K562 (cell line): ENCODE results near the gene ITGAD. TPM values are rescaled to one million over a fixed set of nuclear protein-coding genes. Genes with fewer than 3 reads are reported as not detected.

Experiments used
- CBX8 ChIP-seq: fragments of 200-600 bp; sonication (generic); IDR thresholded peaks from 2 replicates; pipeline ENCODE4 v1.6.1; 2012; ENCODE audit warnings: borderline replicate concordance, mixed run types, low read depth, mild to moderate bottlenecking, moderate library complexity, mixed read lengths, low read length, control low read depth, inconsistent platforms; ENCODE audit not compliant: poor library complexity, severe bottlenecking; ENCODE audit errors: extremely low read depth
- CGGBP1 ChIP-seq: fragments of 250-450 bp; sonication (Bioruptor Pico); IDR thresholded peaks from 2 replicates; pipeline ENCODE4 v1.9.0; 2021; ENCODE audit warnings: mild to moderate bottlenecking
- DPF2 ChIP-seq: fragments of 450-650 bp; IDR thresholded peaks from 2 replicates; pipeline ENCODE4 v1.6.1; 2016
- E2F3 ChIP-seq: fragments of 250-450 bp; sonication (Bioruptor Pico); IDR thresholded peaks from 2 replicates; pipeline ENCODE4 v1.4.0; 2020; ENCODE audit warnings: mild to moderate bottlenecking
- FOXO4 ChIP-seq: fragments of 450-650 bp; formaldehyde crosslinking; IDR thresholded peaks from 2 replicates; pipeline ENCODE4 v1.4.0; 2020; ENCODE audit warnings: mild to moderate bottlenecking, moderate library complexity
- HDAC2 ChIP-seq: fragments of 450-650 bp; IDR thresholded peaks from 2 replicates; pipeline ENCODE4 v1.6.1; 2016; ENCODE audit warnings: mild to moderate bottlenecking
- ILK ChIP-seq: fragments of 450-650 bp; IDR thresholded peaks from 2 replicates; pipeline ENCODE4 v1.6.1; 2016; ENCODE audit warnings: missing genetic modification characterization, low read depth, mild to moderate bottlenecking, missing compliant biosample characterization, moderate library complexity, borderline replicate concordance
- MAFK ChIP-seq: IDR thresholded peaks from 2 replicates; pipeline ENCODE4 v1.6.1; 2011; ENCODE audit warnings: low read length, improper control_type of control experiment
- NRF1 ChIP-seq, 2 experiments: fragments of 450-650 bp; IDR thresholded peaks in 1 of 2; conservative IDR thresholded peaks in 1 of 2; 2 replicates each; pipeline ENCODE4 v1.6.1; 2014; ENCODE audit warnings: mild to moderate bottlenecking in 2 of 2
- SMARCB1 ChIP-seq: IDR thresholded peaks from 2 replicates; pipeline ENCODE4 v1.6.1; 2011; ENCODE audit warnings: improper control_type of control experiment, low read depth; ENCODE audit not compliant: insufficient read length
- SRSF3 ChIP-seq: fragments of 200-400 bp; formaldehyde crosslinking; IDR thresholded peaks from 2 replicates; pipeline ENCODE4 v1.6.1; 2016; ENCODE audit warnings: mild to moderate bottlenecking, low read length, moderate library complexity; ENCODE audit not compliant: insufficient read depth
- ZNF75A ChIP-seq: fragments of 450-650 bp; formaldehyde crosslinking; IDR thresholded peaks from 2 replicates; pipeline ENCODE4 v1.4.0; 2020; ENCODE audit warnings: mild to moderate bottlenecking
- polyA plus RNA-seq, 8 experiments: library from polyadenylated mRNA; depleted of rRNA in 4 of 8; stranded (reverse) in 5 of 8; unstranded in 3 of 8; fragments of >200 nt; fragmentation: Nextera tagmentation in 2 of 8; fragmentation: Illumina TruSeq in 1 of 8; extraction: Ambion mirVana in 2 of 8; extraction: Trizol in 1 of 8; gene quantifications; 2 replicates each; pipeline versions ENCODE4 v1.2.1 to v1.2.3, GENCODE V29; 2011 to 2014; ENCODE audit warnings: inconsistent platforms in 1 of 8, missing spikeins in 1 of 8
- total RNA-seq, 7 experiments: library from RNA; depleted of rRNA in 6 of 7; stranded (reverse); fragments of >200 nt in 6 of 7; fragmentation: Illumina TruSeq in 2 of 7; extraction: Trizol in 2 of 7; gene quantifications; 2 replicates each; pipeline versions ENCODE4 v1.2.1 to v1.2.3, GENCODE V29; 2011 to 2021; ENCODE audit warnings: low replicate concordance in 1 of 7
- TF ChIP-seq, protein P1 (sequence below): fragments of 450-650 bp; IDR thresholded peaks from 2 replicates; pipeline ENCODE4 v1.6.1; 2016; ENCODE audit warnings: mild to moderate bottlenecking, moderate library complexity

ITGAD gene
- total and polyA plus RNA-seq, 9 of the 15 experiments (the other 6 are each of a cell fraction or from before 2014, with no cell fraction given) = not detected

GRCh38 chr16:31458073-31458843 is 65.1 kb downstream of the ITGAD start (continued):
- TF ChIP-seq CBX8 = no peak
- no peak for TF ChIP-seq SMARCB1
- TF ChIP-seq E2F3 = 0 out of 2 replicates have a peak, but pooled peaks have one; percentile 47
- peak; percentile 22; the same call in 1 of the 2 replicates for TF ChIP-seq HDAC2
- TF ChIP-seq ILK (tag) = no peak
- no peak for TF ChIP-seq CGGBP1 (CRISPR knock-in tag)
- TF ChIP-seq FOXO4 (CRISPR knock-in tag) = no peak
- TF ChIP-seq NRF1 (conservative IDR thresholded peaks at IDR 0.05 in 1 of 2, IDR thresholded peaks at IDR 0.05 in 1 of 2) = peak; percentile 49 to 67; a peak in 3 of 4 replicates
- no peak for TF ChIP-seq DPF2
- TF ChIP-seq MAFK = no peak
- TF ChIP-seq, protein P1, sequence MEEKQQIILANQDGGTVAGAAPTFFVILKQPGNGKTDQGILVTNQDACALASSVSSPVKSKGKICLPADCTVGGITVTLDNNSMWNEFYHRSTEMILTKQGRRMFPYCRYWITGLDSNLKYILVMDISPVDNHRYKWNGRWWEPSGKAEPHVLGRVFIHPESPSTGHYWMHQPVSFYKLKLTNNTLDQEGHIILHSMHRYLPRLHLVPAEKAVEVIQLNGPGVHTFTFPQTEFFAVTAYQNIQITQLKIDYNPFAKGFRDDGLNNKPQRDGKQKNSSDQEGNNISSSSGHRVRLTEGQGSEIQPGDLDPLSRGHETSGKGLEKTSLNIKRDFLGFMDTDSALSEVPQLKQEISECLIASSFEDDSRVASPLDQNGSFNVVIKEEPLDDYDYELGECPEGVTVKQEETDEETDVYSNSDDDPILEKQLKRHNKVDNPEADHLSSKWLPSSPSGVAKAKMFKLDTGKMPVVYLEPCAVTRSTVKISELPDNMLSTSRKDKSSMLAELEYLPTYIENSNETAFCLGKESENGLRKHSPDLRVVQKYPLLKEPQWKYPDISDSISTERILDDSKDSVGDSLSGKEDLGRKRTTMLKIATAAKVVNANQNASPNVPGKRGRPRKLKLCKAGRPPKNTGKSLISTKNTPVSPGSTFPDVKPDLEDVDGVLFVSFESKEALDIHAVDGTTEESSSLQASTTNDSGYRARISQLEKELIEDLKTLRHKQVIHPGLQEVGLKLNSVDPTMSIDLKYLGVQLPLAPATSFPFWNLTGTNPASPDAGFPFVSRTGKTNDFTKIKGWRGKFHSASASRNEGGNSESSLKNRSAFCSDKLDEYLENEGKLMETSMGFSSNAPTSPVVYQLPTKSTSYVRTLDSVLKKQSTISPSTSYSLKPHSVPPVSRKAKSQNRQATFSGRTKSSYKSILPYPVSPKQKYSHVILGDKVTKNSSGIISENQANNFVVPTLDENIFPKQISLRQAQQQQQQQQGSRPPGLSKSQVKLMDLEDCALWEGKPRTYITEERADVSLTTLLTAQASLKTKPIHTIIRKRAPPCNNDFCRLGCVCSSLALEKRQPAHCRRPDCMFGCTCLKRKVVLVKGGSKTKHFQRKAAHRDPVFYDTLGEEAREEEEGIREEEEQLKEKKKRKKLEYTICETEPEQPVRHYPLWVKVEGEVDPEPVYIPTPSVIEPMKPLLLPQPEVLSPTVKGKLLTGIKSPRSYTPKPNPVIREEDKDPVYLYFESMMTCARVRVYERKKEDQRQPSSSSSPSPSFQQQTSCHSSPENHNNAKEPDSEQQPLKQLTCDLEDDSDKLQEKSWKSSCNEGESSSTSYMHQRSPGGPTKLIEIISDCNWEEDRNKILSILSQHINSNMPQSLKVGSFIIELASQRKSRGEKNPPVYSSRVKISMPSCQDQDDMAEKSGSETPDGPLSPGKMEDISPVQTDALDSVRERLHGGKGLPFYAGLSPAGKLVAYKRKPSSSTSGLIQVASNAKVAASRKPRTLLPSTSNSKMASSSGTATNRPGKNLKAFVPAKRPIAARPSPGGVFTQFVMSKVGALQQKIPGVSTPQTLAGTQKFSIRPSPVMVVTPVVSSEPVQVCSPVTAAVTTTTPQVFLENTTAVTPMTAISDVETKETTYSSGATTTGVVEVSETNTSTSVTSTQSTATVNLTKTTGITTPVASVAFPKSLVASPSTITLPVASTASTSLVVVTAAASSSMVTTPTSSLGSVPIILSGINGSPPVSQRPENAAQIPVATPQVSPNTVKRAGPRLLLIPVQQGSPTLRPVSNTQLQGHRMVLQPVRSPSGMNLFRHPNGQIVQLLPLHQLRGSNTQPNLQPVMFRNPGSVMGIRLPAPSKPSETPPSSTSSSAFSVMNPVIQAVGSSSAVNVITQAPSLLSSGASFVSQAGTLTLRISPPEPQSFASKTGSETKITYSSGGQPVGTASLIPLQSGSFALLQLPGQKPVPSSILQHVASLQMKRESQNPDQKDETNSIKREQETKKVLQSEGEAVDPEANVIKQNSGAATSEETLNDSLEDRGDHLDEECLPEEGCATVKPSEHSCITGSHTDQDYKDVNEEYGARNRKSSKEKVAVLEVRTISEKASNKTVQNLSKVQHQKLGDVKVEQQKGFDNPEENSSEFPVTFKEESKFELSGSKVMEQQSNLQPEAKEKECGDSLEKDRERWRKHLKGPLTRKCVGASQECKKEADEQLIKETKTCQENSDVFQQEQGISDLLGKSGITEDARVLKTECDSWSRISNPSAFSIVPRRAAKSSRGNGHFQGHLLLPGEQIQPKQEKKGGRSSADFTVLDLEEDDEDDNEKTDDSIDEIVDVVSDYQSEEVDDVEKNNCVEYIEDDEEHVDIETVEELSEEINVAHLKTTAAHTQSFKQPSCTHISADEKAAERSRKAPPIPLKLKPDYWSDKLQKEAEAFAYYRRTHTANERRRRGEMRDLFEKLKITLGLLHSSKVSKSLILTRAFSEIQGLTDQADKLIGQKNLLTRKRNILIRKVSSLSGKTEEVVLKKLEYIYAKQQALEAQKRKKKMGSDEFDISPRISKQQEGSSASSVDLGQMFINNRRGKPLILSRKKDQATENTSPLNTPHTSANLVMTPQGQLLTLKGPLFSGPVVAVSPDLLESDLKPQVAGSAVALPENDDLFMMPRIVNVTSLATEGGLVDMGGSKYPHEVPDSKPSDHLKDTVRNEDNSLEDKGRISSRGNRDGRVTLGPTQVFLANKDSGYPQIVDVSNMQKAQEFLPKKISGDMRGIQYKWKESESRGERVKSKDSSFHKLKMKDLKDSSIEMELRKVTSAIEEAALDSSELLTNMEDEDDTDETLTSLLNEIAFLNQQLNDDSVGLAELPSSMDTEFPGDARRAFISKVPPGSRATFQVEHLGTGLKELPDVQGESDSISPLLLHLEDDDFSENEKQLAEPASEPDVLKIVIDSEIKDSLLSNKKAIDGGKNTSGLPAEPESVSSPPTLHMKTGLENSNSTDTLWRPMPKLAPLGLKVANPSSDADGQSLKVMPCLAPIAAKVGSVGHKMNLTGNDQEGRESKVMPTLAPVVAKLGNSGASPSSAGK = peak; percentile 89
- 0 out of 2 replicates have a peak, but pooled peaks have one; percentile 9 for TF ChIP-seq SRSF3
- TF ChIP-seq ZNF75A (CRISPR knock-in tag) = no peak
